Sigmoid colon (tissue), 3 donors: ENCODE results near the gene RPTN.

Source experiments
- CTCF ChIP-seq, 4 experiments: fragments of 450-650 bp in 3 of 4; fragments of 200-600 bp in 1 of 4; IDR thresholded peaks; one replicate each; pipeline ENCODE4 v1.5.1; 2016 to 2019; ENCODE audit warnings: antibody characterized with exemption in 4 of 4, mild to moderate bottlenecking in 3 of 4, moderate library complexity in 2 of 4
- POLR2A ChIP-seq, 2 donors: fragments of 450-650 bp; IDR thresholded peaks; one replicate each; pipeline ENCODE4 v1.6.1; 2016; ENCODE audit warnings: antibody characterized with exemption in 2 of 2, mild to moderate bottlenecking in 2 of 2, moderate library complexity in 2 of 2

- TF ChIP-seq CTCF (IDR thresholded peaks at IDR 0.05) (no peak), POLR2A (IDR thresholded peaks at IDR 0.05) (no peak)
Observed at GRCh38 chr1:152191711-152192110, 32.7 kb upstream of the RPTN start.
